Measurements from ENCODE around the gene DMGDH. TPM values are rescaled to one million over a fixed set of nuclear protein-coding genes. Genes with fewer than 3 reads are reported as not detected.

The DMGDH gene
- total RNA-seq, 2 experiments from 2014 or later = 0.33 to 0.70 TPM

- CTCF ChIA-PET = interaction anchor here (1.2 to 10.9 kb wide), 10 partner anchors 26 to 444 kb away, joined by 3 to 251 read pairs (median 6); partner anchors contain the start of gene ARSB
- no peaks in the 10 kb centered on the region for H3K36me3 Mint-ChIP-seq
- no peaks in the 10 kb centered on the region for H3K9me3 Mint-ChIP-seq (ENCODE audit: low read depth)
- peaks cover 88% of the 10 kb centered on the region for H3K27me3 Mint-ChIP-seq
- no peak overlapping the region for H3K4me3 Mint-ChIP-seq
- no peak overlapping the region for H3K27ac Mint-ChIP-seq
- DNase-seq (no peak), ATAC-seq (no peak)
- peaks cover 11% of the 10 kb centered on the region for H3K4me1 Mint-ChIP-seq
Observed at GRCh38 chr5:79021753-79022152, 47.7 kb downstream of the DMGDH start.

GRCh38 chr5:79020861-79021561 is 48.5 kb downstream of the DMGDH start:
- Mint-ChIP-seq H3K4me1 (peaks cover 11% of the 10 kb centered on the region), H3K4me3 (no peak overlapping the region), H3K9me3 (ENCODE audit: low read depth) (no peaks in the 10 kb centered on the region), H3K36me3 (no peaks in the 10 kb centered on the region), H3K27ac (peak overlapping the region; percentile 29), H3K27me3 (peaks cover 88% of the 10 kb centered on the region)
- CTCF ChIA-PET = interaction anchor here (0.8 to 10.9 kb wide), 17 partner anchors 9 to 837 kb away, joined by 3 to 251 read pairs (median 4); partner anchors contain the start of gene ARSB
- peak; percentile 65 for DNase-seq
- ATAC-seq = peak; percentile 68

GRCh38 chr5:79014631-79015030 is 54.8 kb downstream of the DMGDH start:
- Mint-ChIP-seq H3K27me3 (peaks cover 71% of the 10 kb centered on the region), H3K27ac (no peak overlapping the region), H3K9me3 (ENCODE audit: low read depth) (peaks cover 7% of the 10 kb centered on the region), H3K4me3 (no peak overlapping the region), H3K36me3 (peaks cover 6% of the 10 kb centered on the region), H3K4me1 (no peaks in the 10 kb centered on the region)
- ATAC-seq (no peak), DNase-seq (no peak)
- CTCF ChIA-PET = interaction anchor here (2.2 kb wide), 1 partner anchor 10 kb away, joined by 12 read pairs; no protein-coding TSS in a partner anchor

GRCh38 chr5:79011869-79012268 is 57.6 kb downstream of the DMGDH start:
- Mint-ChIP-seq H3K36me3 (peaks cover 6% of the 10 kb centered on the region), H3K27ac (no peak overlapping the region), H3K9me3 (ENCODE audit: low read depth) (peaks cover 7% of the 10 kb centered on the region), H3K4me1 (no peaks in the 10 kb centered on the region), H3K4me3 (no peak overlapping the region), H3K27me3 (peaks cover 59% of the 10 kb centered on the region)
- no peak for ATAC-seq
- CTCF ChIA-PET = interaction anchor here (1.4 kb wide), 1 partner anchor 13 kb away, joined by 4 read pairs; no protein-coding TSS in a partner anchor
- DNase-seq = no peak

GRCh38 chr5:79011219-79011836 is 58.1 kb downstream of the DMGDH start:
- DNase-seq (no peak), ATAC-seq (no peak)
- no peaks in the 10 kb centered on the region for H3K4me1 Mint-ChIP-seq
- H3K27ac Mint-ChIP-seq = no peak overlapping the region
- peaks cover 6% of the 10 kb centered on the region for H3K36me3 Mint-ChIP-seq
- H3K4me3 Mint-ChIP-seq = no peak overlapping the region
- peaks cover 58% of the 10 kb centered on the region for H3K27me3 Mint-ChIP-seq
- CTCF ChIA-PET = interaction anchor here (1.4 to 2.1 kb wide), 2 partner anchors 9 to 13 kb away, joined by 4 to 8 read pairs; no protein-coding TSS in a partner anchor
- peaks cover 7% of the 10 kb centered on the region for H3K9me3 Mint-ChIP-seq (ENCODE audit: low read depth)

- Mint-ChIP-seq H3K36me3 (peaks cover 4% of the 10 kb centered on the region), H3K9me3 (ENCODE audit: low read depth) (peaks cover 5% of the 10 kb centered on the region), H3K4me3 (no peak overlapping the region), H3K27me3 (peaks cover 55% of the 10 kb centered on the region), H3K27ac (no peak overlapping the region), H3K4me1 (no peaks in the 10 kb centered on the region)
- DNase-seq (no peak), ATAC-seq (no peak)
- CTCF ChIA-PET = interaction anchor here (1.0 to 2.4 kb wide), 4 partner anchors 12 to 125 kb away, joined by 3 to 12 read pairs (median 6); no protein-coding TSS in a partner anchor
Observed at GRCh38 chr5:79008362-79008761, 61.1 kb downstream of the DMGDH start.

- H3K9me3 Mint-ChIP-seq (ENCODE audit: low read depth) = no peaks in the 10 kb centered on the region
- peaks cover 55% of the 10 kb centered on the region for H3K27me3 Mint-ChIP-seq
- peaks cover under 1% of the 10 kb centered on the region for H3K36me3 Mint-ChIP-seq
- no peak overlapping the region for H3K4me3 Mint-ChIP-seq
- ATAC-seq (no peak), DNase-seq (no peak)
- H3K4me1 Mint-ChIP-seq = no peaks in the 10 kb centered on the region
- H3K27ac Mint-ChIP-seq = no peak overlapping the region
- CTCF ChIA-PET = interaction anchor here (1.0 to 1.8 kb wide), 3 partner anchors 13 to 125 kb away, joined by 3 to 7 read pairs (median 5); no protein-coding TSS in a partner anchor
Observed at GRCh38 chr5:79007872-79008271, 61.6 kb downstream of the DMGDH start.

- CTCF ChIA-PET = interaction anchor here (1.8 kb wide), 1 partner anchor 19 kb away, joined by 7 read pairs; no protein-coding TSS in a partner anchor
Observed at GRCh38 chr5:79005936-79006631, 63.4 kb downstream of the DMGDH start.

GRCh38 chr5:79005151-79005550 is 64.3 kb downstream of the DMGDH start:
- ATAC-seq (no peak), DNase-seq (no peak)
- Mint-ChIP-seq H3K27ac (no peak overlapping the region), H3K9me3 (ENCODE audit: low read depth) (no peaks in the 10 kb centered on the region), H3K4me3 (no peak overlapping the region), H3K4me1 (no peaks in the 10 kb centered on the region), H3K36me3 (no peaks in the 10 kb centered on the region), H3K27me3 (peaks cover 63% of the 10 kb centered on the region)
- CTCF ChIA-PET = interaction anchor here (1.2 kb wide), 1 partner anchor 16 kb away, joined by 4 read pairs; no protein-coding TSS in a partner anchor

More at GRCh38 chr5:79005936-79006631, 63.4 kb downstream of the DMGDH start:
- Mint-ChIP-seq H3K9me3 (ENCODE audit: low read depth) (no peaks in the 10 kb centered on the region), H3K4me3 (no peak overlapping the region), H3K27me3 (peaks cover 65% of the 10 kb centered on the region), H3K27ac (no peak overlapping the region), H3K4me1 (no peaks in the 10 kb centered on the region), H3K36me3 (no peaks in the 10 kb centered on the region)
- no peak for ATAC-seq
- no peak for DNase-seq

GRCh38 chr5:79002374-79002773 is 67.1 kb downstream of the DMGDH start:
- H3K4me1 Mint-ChIP-seq = no peaks in the 10 kb centered on the region
- DNase-seq = no peak
- H3K9me3 Mint-ChIP-seq (ENCODE audit: low read depth) = no peaks in the 10 kb centered on the region
- no peak overlapping the region for H3K27ac Mint-ChIP-seq
- CTCF ChIA-PET = no interaction called here
- peaks cover 68% of the 10 kb centered on the region for H3K27me3 Mint-ChIP-seq
- no peak overlapping the region for H3K4me3 Mint-ChIP-seq
- ATAC-seq = no peak
- H3K36me3 Mint-ChIP-seq = no peaks in the 10 kb centered on the region

- Mint-ChIP-seq H3K27ac (no peak overlapping the region), H3K4me3 (no peak overlapping the region), H3K4me1 (no peaks in the 10 kb centered on the region), H3K36me3 (no peaks in the 10 kb centered on the region), H3K9me3 (ENCODE audit: low read depth) (no peaks in the 10 kb centered on the region), H3K27me3 (peaks cover 66% of the 10 kb centered on the region)
- ATAC-seq (no peak), DNase-seq (no peak)
- CTCF ChIA-PET = no interaction called here
Observed at GRCh38 chr5:79001471-79001870, 68.0 kb downstream of the DMGDH start.

GRCh38 chr5:78997090-78997489 is 72.4 kb downstream of the DMGDH start:
- Mint-ChIP-seq H3K27ac (no peak overlapping the region), H3K9me3 (ENCODE audit: low read depth) (peaks cover 3% of the 10 kb centered on the region), H3K4me1 (peaks cover 17% of the 10 kb centered on the region), H3K36me3 (peaks cover 2% of the 10 kb centered on the region), H3K27me3 (peaks cover 44% of the 10 kb centered on the region), H3K4me3 (no peak overlapping the region)
- CTCF ChIA-PET = no interaction called here
- no peak for DNase-seq
- ATAC-seq = no peak

- Mint-ChIP-seq H3K27ac (no peak overlapping the region), H3K36me3 (peaks cover 2% of the 10 kb centered on the region), H3K4me3 (no peak overlapping the region), H3K9me3 (ENCODE audit: low read depth) (peaks cover 3% of the 10 kb centered on the region), H3K4me1 (peaks cover 17% of the 10 kb centered on the region), H3K27me3 (peaks cover 34% of the 10 kb centered on the region)
- CTCF ChIA-PET = interaction anchor here (1.4 kb wide), 1 partner anchor 11 kb away, joined by 3 read pairs; no protein-coding TSS in a partner anchor
- DNase-seq (no peak), ATAC-seq (no peak)
Observed at GRCh38 chr5:78995521-78996007, 73.9 kb downstream of the DMGDH start.

Data from activated CD8-positive, alpha-beta memory T cell treated with anti-CD3 and anti-CD28 coated beads, Interleukin-2, amount 10 ng/mL, durations not matched to agents 7 days and 5 days (primary cell).